B cell (primary cell): ENCODE results near the gene DNAJA2.

ENCODE experiments used
- EZH2 ChIP-seq: IDR thresholded peaks from 2 replicates; pipeline ENCODE4 v1.6.1; 2012; ENCODE audit warnings: borderline replicate concordance, low read depth, mild to moderate bottlenecking, moderate library complexity, low read length; ENCODE audit not compliant: insufficient read depth, poor library complexity, severe bottlenecking
- TF ChIP-seq, protein P1 (sequence below): fragments of 200-600 bp; IDR thresholded peaks from one replicate; pipeline ENCODE4 v1.8.0; 2022; ENCODE audit warnings: antibody characterized with exemption, mild to moderate bottlenecking

DNA sequence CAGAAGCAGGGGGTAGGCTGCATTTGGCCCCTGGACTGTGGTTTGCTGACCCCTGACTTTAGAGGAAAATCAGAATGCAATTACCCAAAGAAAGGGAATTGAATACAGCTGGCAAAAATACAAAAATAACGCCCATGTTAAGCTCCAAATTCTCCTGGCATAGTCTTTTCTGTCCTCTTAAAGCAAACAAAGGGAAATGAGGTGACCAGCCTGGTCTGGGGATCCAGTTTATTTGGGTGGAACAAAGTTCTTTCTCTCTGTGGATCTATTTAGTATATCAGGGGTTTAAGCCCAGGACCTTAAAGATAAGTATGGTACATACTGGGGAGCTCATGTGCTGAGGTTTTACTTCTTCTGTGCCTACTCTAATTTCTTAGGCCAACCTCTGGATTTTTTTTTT, 23.5 kb downstream of the DNAJA2 start:
- TF ChIP-seq, protein P1, sequence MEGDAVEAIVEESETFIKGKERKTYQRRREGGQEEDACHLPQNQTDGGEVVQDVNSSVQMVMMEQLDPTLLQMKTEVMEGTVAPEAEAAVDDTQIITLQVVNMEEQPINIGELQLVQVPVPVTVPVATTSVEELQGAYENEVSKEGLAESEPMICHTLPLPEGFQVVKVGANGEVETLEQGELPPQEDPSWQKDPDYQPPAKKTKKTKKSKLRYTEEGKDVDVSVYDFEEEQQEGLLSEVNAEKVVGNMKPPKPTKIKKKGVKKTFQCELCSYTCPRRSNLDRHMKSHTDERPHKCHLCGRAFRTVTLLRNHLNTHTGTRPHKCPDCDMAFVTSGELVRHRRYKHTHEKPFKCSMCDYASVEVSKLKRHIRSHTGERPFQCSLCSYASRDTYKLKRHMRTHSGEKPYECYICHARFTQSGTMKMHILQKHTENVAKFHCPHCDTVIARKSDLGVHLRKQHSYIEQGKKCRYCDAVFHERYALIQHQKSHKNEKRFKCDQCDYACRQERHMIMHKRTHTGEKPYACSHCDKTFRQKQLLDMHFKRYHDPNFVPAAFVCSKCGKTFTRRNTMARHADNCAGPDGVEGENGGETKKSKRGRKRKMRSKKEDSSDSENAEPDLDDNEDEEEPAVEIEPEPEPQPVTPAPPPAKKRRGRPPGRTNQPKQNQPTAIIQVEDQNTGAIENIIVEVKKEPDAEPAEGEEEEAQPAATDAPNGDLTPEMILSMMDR, result no peak
- no peak for TF ChIP-seq EZH2
